OCI-LY3 (cell line): ENCODE measurements around the gene PDGFC.

Source experiments
- H2AFZ ChIP-seq: fragments of 200-600, 300-600 bp; shearing (Covaris generic); 2 replicates; pipeline ENCODE4 v1.6.0; 2014; ENCODE audit warnings: antibody characterized with exemption, low read depth, low read length
- H3K27ac ChIP-seq: fragments of 200-600, 300-600 bp; sonication (generic); 2 replicates; pipeline ENCODE4 v1.5.1; 2014; ENCODE audit warnings: mild to moderate bottlenecking, low read length, moderate library complexity, mixed read lengths
- H3K27me3 ChIP-seq: fragments of 200-600, 300-600 bp; sonication (generic); 2 replicates; pipeline ENCODE4 v1.6.1; 2014; ENCODE audit warnings: low read depth, low read length, mixed read lengths
- H3K36me3 ChIP-seq: fragments of 200-600, 300-600 bp; sonication (generic); replicated peaks from 2 replicates; pipeline ENCODE3; 2014; ENCODE audit warnings: low read depth, low read length, mixed read lengths
- H3K4me1 ChIP-seq: fragments of 300-600, 200-600 bp; sonication (generic); 2 replicates; pipeline ENCODE4 v1.6.1; 2014; ENCODE audit warnings: low read length, mixed read lengths
- H3K4me2 ChIP-seq: fragments of 200-600, 300-600 bp; sonication (generic); 2 replicates; pipeline ENCODE4 v1.6.1; 2014; ENCODE audit warnings: low read length, mixed read lengths
- H3K4me3 ChIP-seq: fragments of 300-600, 200-600 bp; sonication (generic); 2 replicates; pipeline ENCODE4 v1.5.1; 2014; ENCODE audit warnings: antibody characterized with exemption, mild to moderate bottlenecking, low read length, moderate library complexity
- H3K79me2 ChIP-seq: fragments of 300-600, 200-600 bp; shearing (Covaris generic); 2 replicates; pipeline ENCODE4 v1.6.1; 2014; ENCODE audit warnings: mild to moderate bottlenecking, low read length, mixed read lengths
- H3K9ac ChIP-seq: fragments of 300-600, 200-600 bp; shearing (Covaris generic); 2 replicates; pipeline ENCODE4 v1.6.0; 2014; ENCODE audit warnings: mild to moderate bottlenecking, low read length, moderate library complexity
- H3K9me3 ChIP-seq: fragments of 200-600, 300-600 bp; shearing (Covaris generic); 2 replicates; pipeline ENCODE4 v1.6.1; 2014; ENCODE audit warnings: low read length, mixed read lengths; ENCODE audit not compliant: insufficient read depth
- H4K20me1 ChIP-seq: fragments of 200-600, 300-600 bp; sonication (generic); 2 replicates; pipeline ENCODE4 v1.6.1; 2016; ENCODE audit warnings: low read length, mixed read lengths; ENCODE audit not compliant: insufficient read depth
- EZH2phosphoT487 ChIP-seq: fragments of 200-600 bp; shearing (Covaris generic); IDR thresholded peaks from 2 replicates; pipeline ENCODE4 v1.6.1; 2018; ENCODE audit warnings: antibody characterized with exemption, mixed run types, low read depth
- TF ChIP-seq, protein P1 (sequence below): fragments of 200-600, 300-600 bp; sonication (generic); IDR thresholded peaks from 2 replicates; pipeline ENCODE4 v1.5.1; 2014; ENCODE audit warnings: antibody characterized with exemption, low read length, low read depth

PDGFC gene

DNA sequence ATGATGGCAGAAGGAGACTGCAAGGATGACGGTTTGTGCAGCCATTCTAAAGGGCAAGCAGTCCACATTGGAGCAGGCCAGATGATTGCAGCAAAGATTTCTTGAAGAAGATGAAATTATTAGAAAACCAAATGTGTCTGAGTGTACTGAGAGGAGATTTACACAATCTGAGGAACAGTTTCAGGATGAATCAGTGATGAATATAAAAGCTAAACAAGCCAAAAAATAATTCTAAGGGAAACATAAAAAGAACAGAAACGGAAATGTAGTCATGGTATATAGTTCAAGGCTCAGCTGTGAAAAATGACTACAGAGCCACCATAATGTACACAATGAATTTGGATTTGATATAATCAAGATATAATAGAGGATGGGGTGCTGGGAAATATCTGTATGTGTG, 168.5 kb downstream of the PDGFC start:
- Histone ChIP-seq H3K27ac (no peak overlapping the region), H3K4me2 (peak overlapping the region; percentile 38), H3K36me3 (no peaks in the 10 kb centered on the region), H3K9ac (no peak overlapping the region), H3K4me3 (peak overlapping the region; percentile 15; the same call in 1 of the 2 replicates), H3K9me3 (no peaks in the 10 kb centered on the region), H3K79me2 (no peaks in the 10 kb centered on the region), H3K27me3 (no peaks in the 10 kb centered on the region), H3K4me1 (peaks cover 11% of the 10 kb centered on the region), H2AFZ (peak overlapping the region; percentile 86), H4K20me1 (no peaks in the 10 kb centered on the region)
- TF ChIP-seq EZH2phosphoT487, result no peak
- TF ChIP-seq, protein P1, sequence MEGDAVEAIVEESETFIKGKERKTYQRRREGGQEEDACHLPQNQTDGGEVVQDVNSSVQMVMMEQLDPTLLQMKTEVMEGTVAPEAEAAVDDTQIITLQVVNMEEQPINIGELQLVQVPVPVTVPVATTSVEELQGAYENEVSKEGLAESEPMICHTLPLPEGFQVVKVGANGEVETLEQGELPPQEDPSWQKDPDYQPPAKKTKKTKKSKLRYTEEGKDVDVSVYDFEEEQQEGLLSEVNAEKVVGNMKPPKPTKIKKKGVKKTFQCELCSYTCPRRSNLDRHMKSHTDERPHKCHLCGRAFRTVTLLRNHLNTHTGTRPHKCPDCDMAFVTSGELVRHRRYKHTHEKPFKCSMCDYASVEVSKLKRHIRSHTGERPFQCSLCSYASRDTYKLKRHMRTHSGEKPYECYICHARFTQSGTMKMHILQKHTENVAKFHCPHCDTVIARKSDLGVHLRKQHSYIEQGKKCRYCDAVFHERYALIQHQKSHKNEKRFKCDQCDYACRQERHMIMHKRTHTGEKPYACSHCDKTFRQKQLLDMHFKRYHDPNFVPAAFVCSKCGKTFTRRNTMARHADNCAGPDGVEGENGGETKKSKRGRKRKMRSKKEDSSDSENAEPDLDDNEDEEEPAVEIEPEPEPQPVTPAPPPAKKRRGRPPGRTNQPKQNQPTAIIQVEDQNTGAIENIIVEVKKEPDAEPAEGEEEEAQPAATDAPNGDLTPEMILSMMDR, result no peak

DNA sequence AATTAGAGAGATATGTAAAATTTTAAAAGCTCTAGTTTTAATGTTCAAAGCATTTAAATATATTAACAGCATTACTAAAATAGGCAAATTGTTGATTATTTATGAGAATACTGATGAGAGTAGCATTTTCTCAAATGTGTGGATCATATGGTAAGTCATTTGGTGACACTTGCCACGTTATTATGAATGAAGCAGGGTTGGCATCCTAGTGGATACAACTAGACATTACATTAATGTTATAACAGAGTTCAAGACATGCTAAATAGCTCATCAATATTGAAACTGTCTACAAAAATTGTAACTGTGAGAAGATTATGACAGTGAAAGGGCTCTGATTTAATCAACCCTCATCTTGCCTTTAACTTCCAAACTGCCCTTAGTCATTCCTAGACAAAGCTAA, 171.1 kb downstream of the PDGFC start:
- no peak overlapping the region for H3K27ac ChIP-seq
- no peaks in the 10 kb centered on the region for H4K20me1 ChIP-seq
- no peak overlapping the region for H3K4me3 ChIP-seq
- TF ChIP-seq EZH2phosphoT487, result no peak
- TF ChIP-seq, protein P1, result no peak
- H3K79me2 ChIP-seq, result no peaks in the 10 kb centered on the region
- no peaks in the 10 kb centered on the region for H3K27me3 ChIP-seq
- no peaks in the 10 kb centered on the region for H3K36me3 ChIP-seq
- H3K9me3 ChIP-seq, result no peaks in the 10 kb centered on the region
- peaks cover 17% of the 10 kb centered on the region for H3K4me1 ChIP-seq
- no peak overlapping the region for H3K9ac ChIP-seq
- H3K4me2 ChIP-seq, result no peak overlapping the region
- H2AFZ ChIP-seq, result no peak overlapping the region

DNA sequence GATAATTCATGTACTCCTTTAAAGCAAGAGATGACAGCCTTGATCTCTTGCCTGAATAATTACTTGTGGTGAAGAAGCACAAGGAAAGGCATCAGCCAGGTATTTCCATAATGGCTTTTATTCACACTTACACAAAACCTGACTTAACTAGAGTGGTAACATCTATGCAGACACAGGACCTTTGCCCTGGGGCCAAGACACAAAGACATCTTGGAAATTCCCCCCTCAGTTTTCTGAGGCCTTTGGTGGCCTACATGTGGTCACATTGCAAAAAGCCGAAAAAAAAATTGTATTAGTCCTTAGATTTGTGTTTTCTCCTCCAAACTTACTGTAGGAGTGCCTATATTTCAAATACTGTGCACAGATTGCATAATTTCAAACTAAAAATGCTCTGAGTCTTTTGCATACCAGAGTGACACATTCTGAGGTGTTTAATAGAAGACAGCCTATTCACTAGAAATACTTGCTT, 172.4 kb downstream of the PDGFC start:
- no peak overlapping the region for H2AFZ ChIP-seq
- H3K4me3 ChIP-seq, result no peak overlapping the region
- H3K4me2 ChIP-seq, result no peak overlapping the region
- TF ChIP-seq, protein P1, result no peak
- TF ChIP-seq EZH2phosphoT487, result no peak
- H3K4me1 ChIP-seq, result peaks cover 17% of the 10 kb centered on the region
- no peak overlapping the region for H3K9ac ChIP-seq
- no peaks in the 10 kb centered on the region for H3K9me3 ChIP-seq
- H4K20me1 ChIP-seq, result no peaks in the 10 kb centered on the region
- no peaks in the 10 kb centered on the region for H3K36me3 ChIP-seq
- no peak overlapping the region for H3K27ac ChIP-seq
- no peaks in the 10 kb centered on the region for H3K79me2 ChIP-seq
- no peaks in the 10 kb centered on the region for H3K27me3 ChIP-seq

DNA sequence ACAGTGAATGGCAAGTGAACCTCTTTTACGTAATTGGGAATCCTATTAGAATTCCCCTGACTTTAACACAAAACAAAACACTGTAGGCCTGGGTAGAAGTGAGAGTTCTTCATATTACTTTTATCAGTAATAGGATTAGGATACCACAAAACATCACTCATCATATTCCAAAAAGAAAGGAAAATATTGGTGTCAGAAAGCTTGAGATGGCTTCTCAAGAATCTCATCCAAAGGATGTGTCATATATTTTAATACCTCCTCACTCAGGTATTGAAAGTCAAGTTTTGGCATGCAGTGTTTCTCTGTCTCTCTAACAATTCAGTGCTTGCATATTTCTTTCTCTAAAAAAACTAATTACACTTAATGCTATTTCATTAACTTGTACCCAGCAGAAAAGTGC, 173.2 kb downstream of the PDGFC start:
- Histone ChIP-seq H3K9me3 (no peaks in the 10 kb centered on the region), H3K79me2 (no peaks in the 10 kb centered on the region), H3K4me3 (no peak overlapping the region), H3K9ac (no peak overlapping the region), H3K36me3 (no peaks in the 10 kb centered on the region), H3K27me3 (no peaks in the 10 kb centered on the region), H3K4me2 (no peak overlapping the region), H4K20me1 (no peaks in the 10 kb centered on the region), H2AFZ (no peak overlapping the region), H3K4me1 (peaks cover 13% of the 10 kb centered on the region), H3K27ac (no peak overlapping the region)
- no peak for TF ChIP-seq EZH2phosphoT487
- TF ChIP-seq, protein P1, result no peak
